Astrocyte of the spinal cord (primary cell): ENCODE data around the gene THRSP.
A peak's percentile ranks its signal among the peaks of the same experiment; 100 is the strongest.
"Not testable (repeated sequence)": the region's sequence is repeated elsewhere in the genome, so short reads cannot be mapped to it uniquely, and the experiment has no call there.

Source experiments
- DNase-seq: peaks from one replicate; pipeline ENCODE4 v3.0.0; 2011; ENCODE audit warnings: low read depth, low spot score
- H3K4me3 ChIP-seq: 2 replicates; pipeline ENCODE4 v1.5.1; 2011; ENCODE audit warnings: low read depth, mild to moderate bottlenecking, low read length, moderate library complexity
- CTCF ChIP-seq: IDR thresholded peaks from 2 replicates; pipeline ENCODE4 v1.5.1; 2012; ENCODE audit warnings: low read depth, mild to moderate bottlenecking, low read length, inconsistent platforms
- in situ Hi-C: cut with HindIII; loops from 2 replicates; pipeline ENCODE4 v1.10.0; 2017; ENCODE audit warnings: low sequenced_read_pairs

Gene THRSP

GRCh38 chr11:78050964-78051831 is 12.5 kb upstream of the THRSP start:
- in situ Hi-C loops, result no loop called here
- no peak for TF ChIP-seq CTCF
- peak; percentile 73 for DNase-seq
- no peak overlapping the region for H3K4me3 ChIP-seq

- in situ Hi-C loops, result no loop called here
- TF ChIP-seq CTCF, result no peak
- no peak for DNase-seq
- no peak overlapping the region for H3K4me3 ChIP-seq
These were observed 8.7 kb upstream of the THRSP start for GRCh38 chr11:78054971-78055370.

- DNase-seq, result no peak
- in situ Hi-C loops, result no loop called here
- no peak overlapping the region for H3K4me3 ChIP-seq
- no peak for TF ChIP-seq CTCF
These were observed 7.6 kb upstream of the THRSP start for GRCh38 chr11:78056093-78056492.

- H3K4me3 ChIP-seq, result no peak overlapping the region
- DNase-seq, result no peak
- no peak for TF ChIP-seq CTCF
- in situ Hi-C loops, result no loop called here
These were observed 6.1 kb upstream of the THRSP start for GRCh38 chr11:78057462-78058055.

GRCh38 chr11:78059749-78060328 is 3.8 kb upstream of the THRSP start:
- H3K4me3 ChIP-seq, in situ Hi-C loops, DNase-seq: not testable (repeated sequence)

- no peak for DNase-seq
- no peak for TF ChIP-seq CTCF
- in situ Hi-C loops, result no loop called here
- no peak overlapping the region for H3K4me3 ChIP-seq
These were observed 3.1 kb upstream of the THRSP start for GRCh38 chr11:78060533-78060932.
